Muscle of leg (tissue), 11 donors: Measurements from ENCODE around the gene OGN. TPM values are rescaled to one million over a fixed set of nuclear protein-coding genes. Genes with fewer than 3 reads are reported as not detected.

ENCODE experiments used
- DNase-seq: peaks from one replicate; pipeline ENCODE4 v3.0.0; 2013
- H3K27ac ChIP-seq: one replicate; pipeline ENCODE4 v1.5.1; 2013; ENCODE audit warnings: mild to moderate bottlenecking, low read length, control low read depth
- H3K27me3 ChIP-seq: one replicate; pipeline ENCODE4 v1.6.1; 2013; ENCODE audit warnings: low read length; ENCODE audit not compliant: control insufficient read depth, insufficient read depth
- H3K36me3 ChIP-seq: one replicate; pipeline ENCODE4 v1.6.1; 2013; ENCODE audit warnings: low read length; ENCODE audit not compliant: control insufficient read depth, insufficient read depth
- H3K4me1 ChIP-seq: one replicate; pipeline ENCODE4 v1.6.1; 2013; ENCODE audit warnings: low read length; ENCODE audit not compliant: control insufficient read depth, insufficient read depth
- H3K4me3 ChIP-seq: one replicate; pipeline ENCODE4 v1.5.1; 2013; ENCODE audit warnings: low read length, control low read depth
- H3K9me3 ChIP-seq: replicated peaks from 2 replicates; pipeline ENCODE4 v1.6.1; 2013; ENCODE audit warnings: low read depth, low read length; ENCODE audit not compliant: control insufficient read depth
- WGBS: methylation state at CpG from one replicate; pipeline ENCODE4 v1.1.5; 2013; ENCODE audit warnings: missing lambda C conversion rate; ENCODE audit not compliant: insufficient coverage; 5-methylcytosine and 5-hydroxymethylcytosine counted together
- polyA plus RNA-seq, 8 donors: library from polyadenylated mRNA; unstranded; fragments of 120-200 nt; gene quantifications; one replicate each; pipeline versions ENCODE4 v1.2.1 to v1.2.3, GENCODE V29; 2013; ENCODE audit warnings: inconsistent platforms in 1 of 8, low replicate concordance in 1 of 8; ENCODE audit not compliant: insufficient read length in 8 of 8, insufficient read depth in 1 of 8
- total RNA-seq: library from RNA; stranded (reverse); fragments of 120-200 nt; gene quantifications from one replicate; pipeline ENCODE4 v1.2.4, GENCODE V29; 2013

OGN gene
- total and polyA plus RNA-seq, 9 donors: 346 to 821 (median 454) TPM

- WGBS: 20% methylated on average over 4 of the region's 6 CpGs
- peak overlapping the region; percentile 59 for H3K27ac ChIP-seq
Measured at GRCh38 chr9:92385477-92385876, 18.9 kb downstream of the OGN start.

GRCh38 chr9:92385001-92385400, 19.4 kb downstream of the OGN start:
- Histone ChIP-seq H3K4me3 (no peak overlapping the region), H3K9me3 (no peaks in the 10 kb centered on the region), H3K36me3 (peaks cover 2% of the 10 kb centered on the region), H3K27ac (no peak overlapping the region), H3K27me3 (no peaks in the 10 kb centered on the region), H3K4me1 (peaks cover 2% of the 10 kb centered on the region)
- DNase-seq: peak; percentile 90
- no CpG with 5 or more reads among the region's 3 CpGs for WGBS

More at GRCh38 chr9:92385477-92385876, 18.9 kb downstream of the OGN start:
- no peak overlapping the region for H3K4me3 ChIP-seq
- H3K36me3 ChIP-seq: peaks cover 2% of the 10 kb centered on the region
- DNase-seq: peak; percentile 47
- no peaks in the 10 kb centered on the region for H3K9me3 ChIP-seq
- H3K4me1 ChIP-seq: peaks cover 2% of the 10 kb centered on the region
- no peaks in the 10 kb centered on the region for H3K27me3 ChIP-seq

GRCh38 chr9:92384375-92384774, 20.0 kb downstream of the OGN start:
- Histone ChIP-seq H3K27me3 (no peaks in the 10 kb centered on the region), H3K9me3 (no peaks in the 10 kb centered on the region), H3K4me1 (peaks cover 2% of the 10 kb centered on the region), H3K36me3 (peaks cover 2% of the 10 kb centered on the region), H3K4me3 (no peak overlapping the region), H3K27ac (peak overlapping the region; percentile 23)
- no CpG with 5 or more reads among the region's 1 CpG for WGBS
- DNase-seq: no peak

DNA sequence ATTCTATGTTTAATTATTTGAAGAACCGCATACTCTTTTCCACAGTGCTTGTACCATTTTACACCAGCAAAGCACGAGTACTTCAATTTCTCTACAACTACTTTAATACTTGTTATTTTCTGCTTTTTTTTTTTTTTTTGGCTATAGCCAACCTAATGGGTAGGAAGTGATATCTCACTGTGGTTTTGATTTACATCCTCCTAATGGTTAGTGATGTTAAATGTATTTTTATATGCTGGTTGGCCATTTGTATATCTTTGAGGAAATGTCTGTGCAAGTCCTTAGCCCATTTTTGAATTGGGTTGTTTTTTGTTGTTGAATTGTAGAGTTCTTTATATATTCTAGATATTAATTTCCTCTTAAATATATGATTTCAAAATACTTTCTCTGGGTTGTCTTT, 22.6 kb downstream of the OGN start:
- Histone ChIP-seq H3K27ac (no peak overlapping the region), H3K4me3 (no peak overlapping the region), H3K4me1 (peaks cover 2% of the 10 kb centered on the region), H3K36me3 (peaks cover 2% of the 10 kb centered on the region), H3K27me3 (no peaks in the 10 kb centered on the region), H3K9me3 (no peaks in the 10 kb centered on the region)
- WGBS: no CpG with 5 or more reads among the region's 2 CpGs
- no peak for DNase-seq

- no CpG with 5 or more reads among the region's 2 CpGs for WGBS
- H3K4me1 ChIP-seq: peaks cover 2% of the 10 kb centered on the region
- H3K27me3 ChIP-seq: no peaks in the 10 kb centered on the region
- DNase-seq: no peak
- H3K27ac ChIP-seq: no peak overlapping the region
- H3K9me3 ChIP-seq: no peaks in the 10 kb centered on the region
- no peaks in the 10 kb centered on the region for H3K36me3 ChIP-seq
- H3K4me3 ChIP-seq: no peak overlapping the region
Measured at GRCh38 chr9:92380603-92381002, 23.8 kb downstream of the OGN start.

- Histone ChIP-seq H3K27me3 (no peaks in the 10 kb centered on the region), H3K4me3 (no peak overlapping the region), H3K9me3 (no peaks in the 10 kb centered on the region), H3K36me3 (no peaks in the 10 kb centered on the region), H3K4me1 (no peaks in the 10 kb centered on the region), H3K27ac (no peak overlapping the region)
- no CpG with 5 or more reads among the region's 7 CpGs for WGBS
- DNase-seq: no peak
Measured at GRCh38 chr9:92378865-92379560, 25.4 kb downstream of the OGN start.

GRCh38 chr9:92377876-92378275, 26.5 kb downstream of the OGN start:
- no peak overlapping the region for H3K27ac ChIP-seq

DNA sequence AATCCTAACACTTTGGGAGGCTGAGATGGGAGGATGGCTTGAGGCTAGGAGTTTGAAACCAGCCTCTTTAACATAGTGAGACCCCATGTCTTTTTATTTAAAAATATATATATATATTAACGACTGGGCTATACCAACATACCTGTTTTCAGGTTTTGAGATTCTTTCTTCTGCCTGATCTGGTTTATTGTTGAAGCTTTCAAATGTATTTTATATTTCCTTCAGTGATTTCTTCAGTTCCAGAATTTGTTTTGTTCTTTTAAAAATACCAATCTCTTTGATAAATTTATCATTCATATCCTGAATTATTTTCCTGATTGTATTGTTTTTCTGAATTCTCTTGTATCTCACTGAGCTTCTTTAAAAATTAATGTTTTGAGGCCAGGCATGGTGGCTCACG, 31.2 kb downstream of the OGN start:
- H3K4me3 ChIP-seq: no peak overlapping the region
- 100% methylated on average over 1 of the region's 2 CpGs for WGBS

More at GRCh38 chr9:92377876-92378275, 26.5 kb downstream of the OGN start:
- H3K36me3 ChIP-seq: no peaks in the 10 kb centered on the region
- no CpG with 5 or more reads among the region's 2 CpGs for WGBS
- H3K4me1 ChIP-seq: no peaks in the 10 kb centered on the region
- H3K9me3 ChIP-seq: peaks cover 6% of the 10 kb centered on the region
- H3K27me3 ChIP-seq: no peaks in the 10 kb centered on the region
- DNase-seq: no peak
- H3K4me3 ChIP-seq: no peak overlapping the region

GRCh38 chr9:92369075-92369474, 35.3 kb downstream of the OGN start:
- Histone ChIP-seq H3K36me3 (no peaks in the 10 kb centered on the region), H3K4me1 (no peaks in the 10 kb centered on the region), H3K27ac (no peak overlapping the region), H3K27me3 (no peaks in the 10 kb centered on the region), H3K9me3 (peaks cover 6% of the 10 kb centered on the region), H3K4me3 (no peak overlapping the region)
- 32% methylated on average over 2 of the region's 2 CpGs for WGBS
- no peak for DNase-seq

More for the DNA sequence above, 31.2 kb downstream of the OGN start:
- Histone ChIP-seq H3K36me3 (no peaks in the 10 kb centered on the region), H3K27ac (no peak overlapping the region), H3K4me1 (no peaks in the 10 kb centered on the region), H3K9me3 (peaks cover 6% of the 10 kb centered on the region), H3K27me3 (no peaks in the 10 kb centered on the region)
- no peak for DNase-seq

GRCh38 chr9:92360083-92360482, 44.3 kb downstream of the OGN start:
- Histone ChIP-seq H3K4me1 (no peaks in the 10 kb centered on the region), H3K36me3 (no peaks in the 10 kb centered on the region), H3K4me3 (no peak overlapping the region), H3K27ac (no peak overlapping the region), H3K9me3 (peaks cover 2% of the 10 kb centered on the region), H3K27me3 (no peaks in the 10 kb centered on the region)
- DNase-seq: no peak
- WGBS: no CpG with 5 or more reads among the region's 3 CpGs
